ENCODE data around the gene SRCIN1.
A peak's percentile ranks its signal among the peaks of the same experiment; 100 is the strongest.

Gene SRCIN1

GRCh38 chr17:38617074-38617860, 11.5 kb upstream of the SRCIN1 start:
- peak; percentile 50 for DNase-seq

- DNase-seq: no peak
These were observed 10.6 kb upstream of the SRCIN1 start for GRCh38 chr17:38616361-38616760.

DNA sequence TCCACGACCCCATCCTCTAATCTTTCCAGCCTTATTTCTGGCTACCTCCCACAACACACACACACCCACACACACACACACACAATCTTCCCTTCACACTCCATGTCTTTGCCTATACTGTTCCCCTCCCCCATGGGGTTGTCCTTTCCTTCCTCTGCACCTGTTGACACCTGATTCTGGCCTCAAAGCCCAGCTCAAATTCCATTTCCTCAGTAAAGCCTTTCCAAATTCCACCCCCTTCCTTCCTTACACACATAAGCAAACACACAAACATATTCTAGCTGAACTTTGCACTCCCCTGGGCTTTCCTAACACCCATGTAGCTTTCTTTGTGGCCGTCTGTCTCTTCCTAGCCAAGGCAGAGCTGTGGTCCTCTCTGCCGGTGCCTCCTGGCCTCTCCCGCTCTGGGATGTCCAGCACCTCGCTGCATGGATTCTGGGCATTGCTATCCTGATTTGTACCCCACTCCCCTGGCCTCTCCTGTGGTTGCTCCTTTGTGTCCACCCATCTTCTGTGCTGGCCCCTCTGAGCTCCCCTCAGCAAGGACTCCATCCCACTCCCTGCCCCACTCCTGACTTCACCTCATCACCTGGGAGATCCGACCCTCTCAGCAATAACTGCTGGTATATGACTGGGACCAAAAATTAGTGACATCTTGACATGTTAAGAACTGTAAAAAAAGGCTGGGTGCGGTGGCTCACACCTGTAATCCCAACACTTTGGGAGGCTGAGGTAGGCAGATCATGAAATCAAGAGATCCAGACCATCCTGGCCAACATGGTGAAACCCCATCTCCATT, 8.4 kb upstream of the SRCIN1 start:
- DNase-seq: peak; percentile 29

DNA sequence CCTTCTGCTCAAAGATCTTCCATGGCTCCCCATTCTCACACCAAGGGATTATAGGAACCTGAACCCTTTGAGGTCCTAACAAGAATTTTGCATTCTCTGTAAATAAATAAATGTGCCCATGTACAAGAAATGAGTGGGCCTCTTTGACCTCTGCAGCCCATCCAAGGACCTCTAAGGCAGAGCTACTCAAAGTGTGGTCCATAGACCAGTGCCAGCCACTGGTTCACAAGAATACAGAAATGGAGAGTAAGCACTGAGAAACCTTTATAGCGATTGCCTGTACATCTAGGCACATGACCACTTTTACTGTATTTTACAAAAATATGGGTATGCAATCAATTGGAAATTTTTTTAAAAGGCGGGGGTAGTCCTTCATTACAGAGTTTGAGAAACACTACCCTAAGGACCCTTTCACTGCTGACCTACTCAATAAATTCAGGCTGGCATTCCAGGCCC, 7.8 kb upstream of the SRCIN1 start:
- no peak for DNase-seq

DNA sequence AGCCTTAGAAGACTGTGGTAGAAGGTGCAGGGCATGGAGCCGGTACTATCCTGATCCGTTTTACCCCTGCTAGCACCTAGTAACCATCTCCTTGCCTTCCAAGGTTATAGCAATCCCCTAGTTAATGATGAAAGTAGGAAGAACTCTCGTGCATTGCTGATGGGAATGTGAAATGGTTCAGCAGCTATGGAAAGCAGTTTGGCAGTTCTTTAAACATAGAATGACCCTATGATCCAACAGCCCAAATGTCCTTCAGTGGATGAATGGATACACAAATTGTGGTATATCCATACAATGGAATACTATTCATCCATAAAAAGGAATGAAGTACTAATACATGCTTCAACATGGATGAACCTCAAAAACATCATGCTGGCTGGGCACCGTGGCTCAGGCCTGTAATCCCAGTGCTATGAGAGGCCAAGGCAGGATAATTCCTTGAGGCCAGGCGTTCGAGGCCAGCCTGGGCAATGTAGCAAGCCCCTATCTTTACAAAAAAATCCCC, 6.2 kb upstream of the SRCIN1 start:
- DNase-seq: no peak

- DNase-seq: no peak
These were observed 5.5 kb upstream of the SRCIN1 start for GRCh38 chr17:38611070-38611786.

DNA sequence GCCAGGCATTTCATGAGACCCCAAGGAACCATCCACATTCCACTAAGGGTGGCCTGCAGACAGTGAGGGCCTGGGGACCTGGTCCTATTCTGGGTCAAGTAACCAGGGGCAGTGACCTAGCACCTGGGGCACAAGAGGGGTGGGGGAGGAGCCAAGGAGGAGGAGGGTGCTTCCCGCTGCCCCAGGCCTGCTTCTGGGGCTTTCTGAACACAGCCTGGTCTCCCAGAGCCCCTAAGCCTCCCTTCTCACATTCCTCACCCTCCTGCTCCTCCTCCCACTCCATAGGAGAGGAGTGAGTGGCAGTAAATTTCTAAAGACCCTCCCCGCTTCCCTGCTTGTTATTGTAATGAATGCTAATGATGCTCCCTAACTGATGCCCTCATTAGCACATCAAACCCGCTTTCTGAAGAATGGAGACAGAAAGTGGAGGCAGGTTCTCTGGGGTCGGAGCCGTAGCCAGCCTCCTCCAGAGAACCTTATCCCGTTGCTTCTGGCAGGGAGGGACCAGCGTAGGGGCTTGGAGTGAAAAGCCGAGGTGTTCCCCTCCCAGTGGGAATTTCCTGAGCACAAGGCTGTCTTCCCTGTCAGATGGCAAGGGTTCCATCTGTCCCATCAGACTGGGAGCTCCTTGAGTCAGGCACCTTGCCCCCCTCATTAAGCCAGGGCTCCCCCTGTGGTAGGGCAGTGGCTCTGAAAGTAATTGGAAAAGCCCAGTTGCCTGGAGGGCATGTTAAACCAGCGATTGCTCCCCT, 3.7 kb upstream of the SRCIN1 start:
- DNase-seq: peak; percentile 66

DNA sequence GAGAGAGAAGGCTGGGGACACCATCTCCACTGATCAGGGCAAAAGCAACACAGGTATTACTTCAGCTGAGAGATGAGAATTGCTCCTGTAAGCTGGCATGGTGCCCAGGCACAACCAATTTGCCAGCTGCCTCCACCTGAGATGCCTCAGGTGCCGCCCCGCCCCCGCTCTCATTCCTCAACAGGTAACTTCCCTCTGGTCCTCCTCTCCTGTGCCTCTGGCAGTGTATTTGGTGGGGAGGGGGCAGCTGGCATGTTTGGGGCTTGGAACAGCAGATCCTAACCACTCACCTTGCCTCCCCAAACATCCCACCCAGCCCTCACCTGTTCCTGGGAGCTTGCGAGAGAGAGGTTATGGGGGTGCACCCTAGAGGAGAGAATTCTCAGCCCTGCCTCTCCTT, 2.9 kb upstream of the SRCIN1 start:
- DNase-seq: peak; percentile 95

GRCh38 chr17:38606646-38607611, 1.2 kb upstream of the SRCIN1 start:
- no peak for DNase-seq

GRCh38 chr17:38605411-38605840, 326 bp downstream of the SRCIN1 start:
- DNase-seq: no peak

- peak; percentile 47 for DNase-seq
These were observed 1.0 kb downstream of the SRCIN1 start for GRCh38 chr17:38604479-38605403.

DNA sequence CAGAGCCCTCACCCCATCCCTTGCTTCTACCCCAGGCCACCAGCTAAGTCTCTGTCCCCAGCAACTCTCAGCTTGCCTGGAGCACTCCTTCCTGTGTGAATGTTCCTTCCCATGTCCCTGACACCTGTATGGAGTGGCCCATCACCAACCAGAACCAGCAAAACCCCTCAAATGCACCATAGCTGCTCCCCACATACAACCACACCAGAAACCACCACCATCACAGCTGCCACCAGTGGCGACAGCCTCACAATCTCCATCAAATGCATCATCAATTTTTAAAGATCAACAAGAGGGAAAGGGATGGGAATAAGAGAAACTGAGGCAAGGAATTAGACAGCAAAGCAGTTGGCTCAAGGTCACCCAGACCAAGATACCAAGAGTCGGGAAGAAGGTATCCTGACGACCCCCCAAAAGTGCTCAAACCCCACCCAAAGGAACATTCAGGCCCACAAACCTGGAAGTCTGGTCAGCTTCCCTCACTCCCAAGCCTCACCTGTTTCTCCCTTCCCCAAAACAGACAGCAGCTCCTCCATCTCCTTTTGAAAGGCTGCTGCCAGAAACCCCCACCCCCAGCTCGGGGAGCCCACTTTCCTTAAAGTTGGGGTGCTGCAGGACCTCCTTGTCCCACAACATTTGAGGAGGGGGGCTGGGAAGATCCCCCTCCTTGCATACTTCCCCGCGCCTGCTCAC, 1.8 kb downstream of the SRCIN1 start:
- no peak for DNase-seq

GRCh38 chr17:38602956-38603785, 2.6 kb downstream of the SRCIN1 start:
- DNase-seq: no peak

- no peak for DNase-seq
These were observed 3.3 kb downstream of the SRCIN1 start for GRCh38 chr17:38602453-38602852.

GRCh38 chr17:38601539-38602351, 4.0 kb downstream of the SRCIN1 start:
- DNase-seq: peak; percentile 93

GRCh38 chr17:38600906-38601305, 4.8 kb downstream of the SRCIN1 start:
- no peak for DNase-seq

DNA sequence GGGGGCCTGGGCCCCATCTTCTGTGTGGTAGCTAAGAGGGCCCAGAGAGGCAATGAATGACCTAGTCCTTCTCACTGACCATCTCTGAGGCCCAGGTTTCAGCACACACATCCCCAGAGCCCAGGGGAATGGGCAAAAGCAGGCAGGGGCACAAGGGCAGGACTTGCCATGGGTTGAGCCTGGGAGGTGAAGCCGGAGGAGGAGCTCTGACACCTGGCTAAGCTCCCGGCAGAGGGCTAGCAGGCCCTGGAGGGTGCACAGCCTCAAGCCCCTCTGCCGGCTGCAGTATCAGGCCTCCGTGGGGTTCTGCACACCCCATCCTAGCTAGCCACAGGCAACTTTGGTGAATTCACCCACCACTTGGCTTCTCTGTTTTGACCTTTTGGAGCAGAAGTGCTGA, 5.3 kb downstream of the SRCIN1 start:
- no peak for DNase-seq
